SK-N-SH (cell line): ENCODE data around the gene CCDC116. TPM values are rescaled to one million over a fixed set of nuclear protein-coding genes. Genes with fewer than 3 reads are reported as not detected.

Experiments used
- CTCF ChIA-PET: fragments of 300-600, 350-600 bp; formaldehyde crosslinking; extraction: SDS; loops from one replicate; lab custom pipeline; 2021; lab: Yijun Ruan, JAX
- POLR2A ChIA-PET: fragments of 350-600 bp; sonication (Branson Sonifier 250); formaldehyde crosslinking; extraction: SDS; loops from one replicate; lab custom pipeline; 2020; ENCODE audit warnings: antibody characterized with exemption, inconsistent platforms; lab: Yijun Ruan, JAX
- DNase-seq: peaks from one replicate; pipeline ENCODE4 v3.0.0; 2012
- H2AFZ ChIP-seq: fragments of 200-600 bp; sonication (generic); 2 replicates; pipeline ENCODE4 v1.8.1; 2016; ENCODE audit warnings: antibody characterized with exemption, mild to moderate bottlenecking, low read depth
- H3F3A ChIP-seq: fragments of 200-600 bp; sonication (generic); replicated peaks from 2 replicates; pipeline ENCODE3; 2016; ENCODE audit warnings: antibody characterized with exemption, mild to moderate bottlenecking; ENCODE audit not compliant: insufficient read depth
- H3K27ac ChIP-seq, 2 experiments: fragments of 200-500 bp in 1 of 2; fragments of 200-600 bp in 1 of 2; sonication (Bioruptor generic) in 1 of 2; sonication (generic), shearing (Covaris generic) in 1 of 2; 2 replicates each; pipeline versions ENCODE4 v1.5.1 to v1.6.1; 2014 to 2016; ENCODE audit warnings: low read depth in 2 of 2, inconsistent platforms in 1 of 2, low read length in 1 of 2, mild to moderate bottlenecking in 1 of 2, mixed read lengths in 1 of 2
- H3K27me3 ChIP-seq: fragments of 200-600 bp; sonication (generic), shearing (Covaris generic); 2 replicates; pipeline ENCODE4 v1.6.1; 2016; ENCODE audit warnings: mixed run types; ENCODE audit not compliant: insufficient read depth
- H3K36me3 ChIP-seq, 2 experiments: fragments of 200-500 bp in 1 of 2; fragments of 200-600 bp in 1 of 2; sonication (Bioruptor generic) in 1 of 2; sonication (generic) in 1 of 2; replicated peaks in 1 of 2; 2 replicates each; pipeline versions ENCODE3 to v1.5.1; 2014 to 2016; ENCODE audit warnings: low read length in 1 of 2, mild to moderate bottlenecking in 1 of 2; ENCODE audit not compliant: insufficient read depth in 2 of 2, control insufficient read depth in 1 of 2
- H3K4me1 ChIP-seq, 2 experiments: fragments of 200-500 bp in 1 of 2; fragments of 200-600 bp in 1 of 2; sonication (Bioruptor generic) in 1 of 2; sonication (generic), shearing (Covaris generic) in 1 of 2; 2 replicates each; pipeline versions ENCODE4 v1.5.1 to v1.6.1; 2014 to 2016; ENCODE audit warnings: low read depth in 1 of 2, low read length in 1 of 2, mixed run types in 1 of 2; ENCODE audit not compliant: insufficient read depth in 2 of 2, control insufficient read depth in 1 of 2
- H3K4me2 ChIP-seq: fragments of 200-600 bp; sonication (generic), shearing (Covaris generic); 2 replicates; pipeline ENCODE4 v1.6.1; 2017; ENCODE audit warnings: mixed run types
- H3K4me3 ChIP-seq, 2 experiments: fragments of 200-500 bp in 1 of 2; fragments of 200-600 bp in 1 of 2; sonication (Bioruptor generic) in 1 of 2; sonication (generic), shearing (Covaris generic) in 1 of 2; 2 replicates each; pipeline versions ENCODE4 v1.5.1 to v1.8.1; 2014 to 2016; ENCODE audit warnings: low read depth in 2 of 2, inconsistent platforms in 1 of 2, low read length in 1 of 2, mild to moderate bottlenecking in 1 of 2, mixed read lengths in 1 of 2, moderate library complexity in 1 of 2
- H3K79me2 ChIP-seq: fragments of 200-600 bp; sonication (generic); 2 replicates; pipeline ENCODE4 v1.8.1; 2017; ENCODE audit warnings: mild to moderate bottlenecking; ENCODE audit not compliant: insufficient read depth
- H3K9ac ChIP-seq: fragments of 200-600 bp; sonication (generic); 2 replicates; pipeline ENCODE4 v1.6.1; 2017; ENCODE audit warnings: mixed run types
- H3K9me2 ChIP-seq: fragments of 200-600 bp; sonication (generic); 2 replicates; pipeline ENCODE4 v1.6.1; 2017; ENCODE audit warnings: mixed run types
- H3K9me3 ChIP-seq: fragments of 200-600 bp; sonication (generic); 2 replicates; pipeline ENCODE4 v1.6.1; 2017; ENCODE audit warnings: mixed run types, mild to moderate bottlenecking, moderate library complexity
- H4K20me1 ChIP-seq: fragments of 200-600 bp; sonication (generic); 2 replicates; pipeline ENCODE4 v1.6.1; 2017; ENCODE audit warnings: mild to moderate bottlenecking, mixed run types; ENCODE audit not compliant: insufficient read depth
- CHD2 ChIP-seq: fragments of 150-350 bp; IDR thresholded peaks from 2 replicates; pipeline ENCODE4 v1.6.1; 2018; ENCODE audit warnings: low read length; ENCODE audit not compliant: partially characterized antibody
- ELF1 ChIP-seq: IDR thresholded peaks from 2 replicates; pipeline ENCODE4 v1.4.0; 2012
- EP300 ChIP-seq, 2 experiments: IDR thresholded peaks; 2 replicates each; pipeline versions ENCODE4 v1.4.0 to v1.6.1; 2012; ENCODE audit warnings: borderline replicate concordance in 1 of 2, low read depth in 1 of 2, low read length in 1 of 2
- FOSL2 ChIP-seq: IDR thresholded peaks from 2 replicates; pipeline ENCODE4 v1.4.0; 2012; ENCODE audit warnings: low read depth, mild to moderate bottlenecking, moderate library complexity, borderline replicate concordance
- FOXJ3 ChIP-seq: sonication (generic); formaldehyde crosslinking; IDR thresholded peaks from 2 replicates; pipeline ENCODE4 v1.5.1; 2020; ENCODE audit warnings: mild to moderate bottlenecking, missing genetic modification reagents
- MEF2A ChIP-seq: IDR thresholded peaks from 2 replicates; pipeline ENCODE4 v1.4.0; 2012; ENCODE audit warnings: low read depth, borderline replicate concordance
- MXI1 ChIP-seq: IDR thresholded peaks from 2 replicates; pipeline ENCODE4 v1.6.1; 2012; ENCODE audit warnings: mild to moderate bottlenecking, low read depth, low read length, improper control_type of control experiment
- NFIC ChIP-seq: IDR thresholded peaks from 2 replicates; pipeline ENCODE4 v1.4.0; 2012; ENCODE audit warnings: borderline replicate concordance
- REST ChIP-seq: IDR thresholded peaks from 2 replicates; pipeline ENCODE4 v1.6.1; 2012; ENCODE audit warnings: mild to moderate bottlenecking, low read depth, low read length, moderate library complexity
- TEAD4 ChIP-seq: IDR thresholded peaks from 2 replicates; pipeline ENCODE4 v1.4.0; 2012; ENCODE audit warnings: mild to moderate bottlenecking, borderline replicate concordance; ENCODE audit not compliant: insufficient read depth
- USF1 ChIP-seq: IDR thresholded peaks from 2 replicates; pipeline ENCODE4 v1.4.0; 2012; ENCODE audit warnings: low read depth, borderline replicate concordance
- ZBTB33 ChIP-seq: IDR thresholded peaks from 2 replicates; pipeline ENCODE4 v1.4.0; 2012; ENCODE audit warnings: low read depth, borderline replicate concordance
- WGBS: methylation state at CpG from one replicate; pipeline ENCODE4 v1.1.6; 2017; ENCODE audit warnings: low lambda C conversion rate; 5-methylcytosine and 5-hydroxymethylcytosine counted together
- polyA plus RNA-seq, 3 experiments: library from polyadenylated mRNA; depleted of rRNA; stranded (reverse); fragments of >200 nt; gene quantifications; 2 replicates each; pipeline ENCODE4 v1.2.3, GENCODE V29; 2012
- TF ChIP-seq, protein P1 (sequence below): IDR thresholded peaks from 2 replicates; pipeline ENCODE4 v1.4.0; 2012; ENCODE audit warnings: low read depth
- TF ChIP-seq, protein P2 (sequence below): fragments of 200-600 bp; sonication (generic); IDR thresholded peaks from 2 replicates; pipeline ENCODE4 v1.6.1; 2017; ENCODE audit warnings: antibody characterized with exemption, mild to moderate bottlenecking, moderate library complexity

The CCDC116 gene
- polyA plus RNA-seq, 1 of the 3 experiments (the other 2 are of a cell fraction): 0.28 TPM

DNA sequence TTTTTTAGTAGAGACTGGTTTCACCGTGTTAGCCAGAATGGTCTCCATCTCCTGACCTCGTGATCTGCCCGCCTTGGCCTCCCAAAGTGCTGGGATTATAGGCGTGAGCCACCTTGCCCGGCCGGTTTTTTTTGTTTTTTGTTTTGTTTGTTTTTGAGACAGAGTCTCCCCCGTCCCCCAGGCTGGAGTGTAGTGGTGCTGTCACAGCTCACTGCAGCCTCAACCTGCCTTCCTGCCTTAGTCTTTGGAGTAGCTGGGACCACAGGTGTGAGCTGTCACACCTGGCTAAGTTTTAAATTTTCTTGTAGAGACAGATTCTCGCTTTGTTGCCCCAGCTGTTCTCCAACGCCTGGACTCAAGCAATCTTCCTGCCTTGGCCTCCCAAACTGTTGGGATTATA is 36.5 kb downstream of the CCDC116 start (continued):
- TF ChIP-seq USF1 (no peak), EP300 (IDR thresholded peaks at IDR 0.05; ENCODE audit: borderline replicate concordance in 1 of 2, low read depth in 1 of 2, low read length in 1 of 2) (no peak), ELF1 (no peak), FOSL2 (no peak), ZBTB33 (no peak)
- TF ChIP-seq, protein P1, sequence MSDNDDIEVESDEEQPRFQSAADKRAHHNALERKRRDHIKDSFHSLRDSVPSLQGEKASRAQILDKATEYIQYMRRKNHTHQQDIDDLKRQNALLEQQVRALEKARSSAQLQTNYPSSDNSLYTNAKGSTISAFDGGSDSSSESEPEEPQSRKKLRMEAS: no peak

DNA sequence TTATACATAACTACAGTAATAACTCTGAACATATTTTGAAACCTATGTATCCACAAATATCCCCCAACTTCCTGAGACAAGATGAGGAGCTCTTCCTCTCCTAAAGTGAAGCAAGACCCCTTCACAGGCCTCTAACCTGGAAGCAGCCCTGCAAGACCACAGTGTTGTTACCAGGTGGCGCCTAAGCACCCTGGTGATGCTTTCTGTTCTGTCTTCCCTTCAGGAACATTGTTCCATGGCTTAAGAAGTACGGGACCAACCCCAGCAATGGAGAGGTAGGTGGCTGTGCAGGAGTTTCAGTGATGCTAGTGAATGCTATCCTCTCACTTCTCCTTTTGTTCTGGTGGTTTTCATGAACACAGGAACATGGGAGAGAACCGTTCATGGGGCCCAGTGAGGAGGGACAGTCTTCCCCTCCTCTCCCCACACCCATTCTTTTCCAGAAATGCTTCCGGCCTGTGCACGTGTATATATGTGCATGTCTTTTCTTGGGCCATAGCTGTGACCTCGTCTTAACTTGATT is 39.6 kb downstream of the CCDC116 start:
- no peak overlapping the region for H2AFZ ChIP-seq
- WGBS: 92% methylated on average over 6 of the region's 6 CpGs
- H3K36me3 ChIP-seq: peaks cover 33 to 60% of the 10 kb centered on the region in 2 experiments
- H3K4me1 ChIP-seq: no peaks in the 10 kb centered on the region; a peak in 1 of 4 replicates
- no peak overlapping the region for H3K9ac ChIP-seq
- H3K27ac ChIP-seq: no peak overlapping the region
- DNase-seq: no peak
- H3K79me2 ChIP-seq: peaks cover 31% of the 10 kb centered on the region
- no peaks in the 10 kb centered on the region for H3K27me3 ChIP-seq
- no peaks in the 10 kb centered on the region for H4K20me1 ChIP-seq
- no peaks in the 10 kb centered on the region for H3F3A ChIP-seq
- CTCF ChIA-PET: interaction anchor here (1.1 to 2.0 kb wide), 3 partner anchors 25 to 266 kb away, joined by 4 to 5 read pairs (median 4); partner anchors contain the start of gene SDF2L1
- H3K4me2 ChIP-seq: no peak overlapping the region
- no peaks in the 10 kb centered on the region for H3K9me3 ChIP-seq
- H3K9me2 ChIP-seq: no peaks in the 10 kb centered on the region
- H3K4me3 ChIP-seq: no peak overlapping the region
- POLR2A ChIA-PET: interaction anchor here (0.6 kb wide), 1 partner anchor 27 kb away, joined by 3 read pairs; no protein-coding TSS in a partner anchor
- no peak for TF ChIP-seq MXI1
- no peak for TF ChIP-seq MEF2A

- ChIA-PET POLR2A (interaction anchor here (1.2 kb wide), 1 partner anchor 8 kb away, joined by 3 read pairs; the partner anchor contains the start of gene PPIL2), CTCF (interaction anchor here (0.7 to 1.1 kb wide), 2 partner anchors 31 to 264 kb away, joined by 3 read pairs; no protein-coding TSS in a partner anchor)
- Histone ChIP-seq H3K27me3 (no peaks in the 10 kb centered on the region), H2AFZ (no peak overlapping the region), H3K27ac (no peak overlapping the region), H3K4me2 (no peak overlapping the region), H4K20me1 (no peaks in the 10 kb centered on the region), H3K36me3 (peaks cover 33 to 60% of the 10 kb centered on the region in 2 experiments), H3F3A (no peaks in the 10 kb centered on the region), H3K4me1 (no peaks in the 10 kb centered on the region), H3K9me2 (no peaks in the 10 kb centered on the region), H3K4me3 (no peak overlapping the region), H3K9ac (no peak overlapping the region), H3K79me2 (peaks cover 20% of the 10 kb centered on the region; the same call in 1 of the 2 replicates), H3K9me3 (no peaks in the 10 kb centered on the region)
- DNase-seq: no peak
- WGBS: 98% methylated on average over 9 of the region's 12 CpGs
- TF ChIP-seq MEF2A (no peak), NFIC (no peak), REST (no peak), TEAD4 (no peak), FOXJ3 (CRISPR knock-in tag) (no peak), CHD2 (no peak)
- TF ChIP-seq, protein P2, sequence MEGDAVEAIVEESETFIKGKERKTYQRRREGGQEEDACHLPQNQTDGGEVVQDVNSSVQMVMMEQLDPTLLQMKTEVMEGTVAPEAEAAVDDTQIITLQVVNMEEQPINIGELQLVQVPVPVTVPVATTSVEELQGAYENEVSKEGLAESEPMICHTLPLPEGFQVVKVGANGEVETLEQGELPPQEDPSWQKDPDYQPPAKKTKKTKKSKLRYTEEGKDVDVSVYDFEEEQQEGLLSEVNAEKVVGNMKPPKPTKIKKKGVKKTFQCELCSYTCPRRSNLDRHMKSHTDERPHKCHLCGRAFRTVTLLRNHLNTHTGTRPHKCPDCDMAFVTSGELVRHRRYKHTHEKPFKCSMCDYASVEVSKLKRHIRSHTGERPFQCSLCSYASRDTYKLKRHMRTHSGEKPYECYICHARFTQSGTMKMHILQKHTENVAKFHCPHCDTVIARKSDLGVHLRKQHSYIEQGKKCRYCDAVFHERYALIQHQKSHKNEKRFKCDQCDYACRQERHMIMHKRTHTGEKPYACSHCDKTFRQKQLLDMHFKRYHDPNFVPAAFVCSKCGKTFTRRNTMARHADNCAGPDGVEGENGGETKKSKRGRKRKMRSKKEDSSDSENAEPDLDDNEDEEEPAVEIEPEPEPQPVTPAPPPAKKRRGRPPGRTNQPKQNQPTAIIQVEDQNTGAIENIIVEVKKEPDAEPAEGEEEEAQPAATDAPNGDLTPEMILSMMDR: no peak
These were observed 41.2 kb downstream of the CCDC116 start for GRCh38 chr22:21673534-21674321.
